PC-3 (cell line): ENCODE data around the gene CPZ. TPM values are rescaled to one million over a fixed set of nuclear protein-coding genes. Genes with fewer than 3 reads are reported as not detected.

ENCODE experiments used
- ATAC-seq: fragments of 200-7000 bp; cut with Tn5 transposase; 2 replicates; pipeline ENCODE4 v1.9.1; 2020; ENCODE audit warnings: mild to moderate bottlenecking, moderate library complexity
- BruUV-seq: library from RNA; stranded (reverse); fragments of 400-500 nt; replicated peaks from 2 replicates; lab custom pipeline; 2021; lab: Mats Ljungman, UMichigan
- CTCF ChIA-PET: fragments of 300-600 bp; sonication (Branson Sonifier 250); formaldehyde crosslinking; loops from one replicate; lab custom pipeline; 2022; ENCODE audit warnings: antibody characterized with exemption; lab: Charles Lee
- POLR2A ChIA-PET: fragments of 300-600 bp; sonication (Branson Sonifier 250); formaldehyde crosslinking; loops from one replicate; lab custom pipeline; 2022; ENCODE audit warnings: antibody characterized with exemption; ENCODE audit not compliant: unreplicated experiment; lab: Charles Lee
- DNase-seq: peaks from one replicate; pipeline ENCODE4 v3.0.0-alpha.2; 2015
- H2AFZ ChIP-seq: fragments of 300-600 bp; sonication (generic); 2 replicates; pipeline ENCODE4 v1.6.0; 2016; ENCODE audit warnings: antibody characterized with exemption, low read length
- H3F3A ChIP-seq: fragments of 300-600 bp; sonication (generic); one replicate; pipeline ENCODE4 v1.6.0; 2017; ENCODE audit warnings: antibody characterized with exemption, low read length, control low read depth, mild to moderate bottlenecking; ENCODE audit not compliant: unreplicated experiment
- H3K27ac ChIP-seq: fragments of 300-600 bp; sonication (generic); 2 replicates; pipeline ENCODE4 v1.5.1; 2016; ENCODE audit warnings: mild to moderate bottlenecking, low read length
- H3K27me3 ChIP-seq: fragments of 300-600 bp; sonication (generic); 2 replicates; pipeline ENCODE4 v1.6.1; 2016; ENCODE audit warnings: low read length, mixed read lengths
- H3K36me3 ChIP-seq: fragments of 300-600 bp; sonication (generic); 2 replicates; pipeline ENCODE4 v1.6.1; 2016; ENCODE audit warnings: low read depth, mixed run types, low read length, mixed read lengths
- H3K4me1 ChIP-seq: fragments of 300-600 bp; sonication (generic); 2 replicates; pipeline ENCODE4 v1.5.1; 2016; ENCODE audit warnings: low read length; ENCODE audit not compliant: insufficient read depth
- H3K4me2 ChIP-seq: fragments of 300-600 bp; sonication (generic); 2 replicates; pipeline ENCODE4 v1.6.0; 2016; ENCODE audit warnings: low read length
- H3K4me3 ChIP-seq: fragments of 300-600 bp; sonication (generic); 2 replicates; pipeline ENCODE4 v1.5.1; 2016; ENCODE audit warnings: mild to moderate bottlenecking, low read length, mixed read lengths
- H3K79me2 ChIP-seq: fragments of 300-600 bp; sonication (generic); 2 replicates; pipeline ENCODE4 v1.6.1; 2017; ENCODE audit warnings: low read length, mixed read lengths
- H3K9ac ChIP-seq: fragments of 300-600 bp; sonication (generic); 2 replicates; pipeline ENCODE4 v1.6.0; 2016; ENCODE audit warnings: mild to moderate bottlenecking, low read length
- H3K9me2 ChIP-seq: fragments of 300-600 bp; sonication (generic); replicated peaks from 2 replicates; pipeline ENCODE4 v1.6.1; 2016; ENCODE audit warnings: mixed run types, low read length, mixed read lengths
- H3K9me3 ChIP-seq: fragments of 300-600 bp; sonication (generic); 2 replicates; pipeline ENCODE4 v1.6.1; 2016; ENCODE audit warnings: low read length, mixed read lengths
- H4K20me1 ChIP-seq: fragments of 300-600 bp; sonication (generic); 2 replicates; pipeline ENCODE4 v1.6.1; 2016; ENCODE audit warnings: low read length, mixed read lengths
- CTCF ChIP-seq: fragments of 300-600 bp; sonication (generic); conservative IDR thresholded peaks from 2 replicates; pipeline ENCODE4 v1.5.1; 2017; ENCODE audit warnings: antibody characterized with exemption, low read depth, mild to moderate bottlenecking, low read length
- EZH2 ChIP-seq: fragments of 300-600 bp; sonication (generic); IDR thresholded peaks from one replicate; pipeline ENCODE4 v1.6.1; 2017; ENCODE audit warnings: antibody characterized with exemption, mild to moderate bottlenecking, low read length; ENCODE audit not compliant: unreplicated experiment
- EZH2phosphoT487 ChIP-seq: fragments of 300-600 bp; sonication (generic); IDR thresholded peaks from 2 replicates; pipeline ENCODE4 v1.6.1; 2018; ENCODE audit warnings: mild to moderate bottlenecking, antibody characterized with exemption, low read length, borderline replicate concordance
- intact Hi-C: fragments of 100-400 bp; cut with micrococcal nuclease; formaldehyde crosslinking; loops from 2 replicates; pipeline ENCODE4 v1.9.0; 2023
- total RNA-seq: library from RNA; depleted of rRNA; stranded (reverse); fragments of >200 nt; gene quantifications from 2 replicates; pipeline ENCODE4 v1.2.3, GENCODE V29; 2014

The CPZ gene
- total RNA-seq, 1 experiment from 2014 or later, result 27.9 TPM

- H3K4me2 ChIP-seq, result no peak overlapping the region
- no peak overlapping the region for H2AFZ ChIP-seq
- H3K36me3 ChIP-seq, result no peaks in the 10 kb centered on the region
- ChIA-PET POLR2A (no interaction called here), CTCF (no interaction called here)
- no peak overlapping the region for H3K4me3 ChIP-seq
- H3K27ac ChIP-seq, result no peak overlapping the region
- no peaks in the 10 kb centered on the region for H3F3A ChIP-seq
- no peak for TF ChIP-seq EZH2phosphoT487
- TF ChIP-seq CTCF, result no peak
- TF ChIP-seq EZH2, result no peak
- DNase-seq (no peak), ATAC-seq (no peak)
- H3K9ac ChIP-seq, result no peak overlapping the region
- no peaks in the 10 kb centered on the region for H3K79me2 ChIP-seq
- H3K4me1 ChIP-seq, result no peaks in the 10 kb centered on the region
- intact Hi-C loops, result no loop called here
- H3K9me2 ChIP-seq, result no peaks in the 10 kb centered on the region
- no TSS peak for BruUV-seq
- H3K27me3 ChIP-seq, result peaks cover 40% of the 10 kb centered on the region
- no peaks in the 10 kb centered on the region for H3K9me3 ChIP-seq
- no peaks in the 10 kb centered on the region for H4K20me1 ChIP-seq
These were observed 65.0 kb downstream of the CPZ start for GRCh38 chr4:8657381-8658088.

- H3K4me2 ChIP-seq, result no peak overlapping the region
- H3K4me1 ChIP-seq, result no peaks in the 10 kb centered on the region
- H2AFZ ChIP-seq, result no peak overlapping the region
- no peak overlapping the region for H3K9ac ChIP-seq
- H3K27ac ChIP-seq, result no peak overlapping the region
- intact Hi-C loops, result no loop called here
- BruUV-seq, result no TSS peak
- DNase-seq (no peak), ATAC-seq (no peak)
- POLR2A ChIA-PET, result no interaction called here
- H3K27me3 ChIP-seq, result peaks cover 18% of the 10 kb centered on the region
- H3K79me2 ChIP-seq, result no peaks in the 10 kb centered on the region
- H3K9me3 ChIP-seq, result no peaks in the 10 kb centered on the region
- CTCF ChIA-PET, result no interaction called here
- H3K36me3 ChIP-seq, result no peaks in the 10 kb centered on the region
- TF ChIP-seq CTCF (no peak), EZH2 (no peak), EZH2phosphoT487 (no peak)
- H3K9me2 ChIP-seq, result no peaks in the 10 kb centered on the region
- no peak overlapping the region for H3K4me3 ChIP-seq
- no peaks in the 10 kb centered on the region for H4K20me1 ChIP-seq
- H3F3A ChIP-seq, result no peaks in the 10 kb centered on the region
These were observed 70.2 kb downstream of the CPZ start for GRCh38 chr4:8662776-8663175.

- Histone ChIP-seq H3K4me1 (no peaks in the 10 kb centered on the region), H3K4me2 (no peak overlapping the region), H3F3A (no peaks in the 10 kb centered on the region), H3K9me2 (no peaks in the 10 kb centered on the region), H3K9ac (no peak overlapping the region), H2AFZ (no peak overlapping the region), H4K20me1 (no peaks in the 10 kb centered on the region), H3K36me3 (no peaks in the 10 kb centered on the region), H3K27ac (no peak overlapping the region), H3K4me3 (no peak overlapping the region), H3K27me3 (peaks cover 25% of the 10 kb centered on the region), H3K9me3 (no peaks in the 10 kb centered on the region), H3K79me2 (no peaks in the 10 kb centered on the region)
- DNase-seq (no peak), ATAC-seq (no peak)
- no TSS peak for BruUV-seq
- TF ChIP-seq CTCF (no peak), EZH2phosphoT487 (no peak), EZH2 (no peak)
- POLR2A ChIA-PET, result no interaction called here
- intact Hi-C loops, result no loop called here
- CTCF ChIA-PET, result no interaction called here
These were observed 71.7 kb downstream of the CPZ start for GRCh38 chr4:8664031-8664805.
